Lower leg skin (tissue), 4 donors: ENCODE results near the gene MYO5A. TPM values are rescaled to one million over a fixed set of nuclear protein-coding genes. Genes with fewer than 3 reads are reported as not detected.

Experiments used
- DNase-seq, 2 donors: peaks; one replicate each; pipeline ENCODE4 v3.0.0-alpha.2; 2019; ENCODE audit warnings: low spot score in 2 of 2
- H3K4me3 ChIP-seq: fragments of 200-600 bp; sonication (generic); 2 replicates; pipeline ENCODE4 v1.5.1; 2017; ENCODE audit warnings: mild to moderate bottlenecking, low read depth; ENCODE audit not compliant: poor library complexity, severe bottlenecking
- POLR2A ChIP-seq, 2 donors: fragments of 450-650 bp; IDR thresholded peaks; one replicate each; pipeline ENCODE4 v1.6.1; 2016 to 2017; ENCODE audit warnings: antibody characterized with exemption in 2 of 2, mild to moderate bottlenecking in 1 of 2, moderate library complexity in 1 of 2
- WGBS, 2 donors: methylation state at CpG; one replicate each; pipeline ENCODE4 v1.1.5; 2018; 5-methylcytosine and 5-hydroxymethylcytosine counted together
- intact Hi-C: fragments of 100-400 bp; cut with DNase I; formaldehyde crosslinking; loops from one replicate; pipeline ENCODE4 v1.15.0; 2023; ENCODE audit warnings: low total_unique reads
- total RNA-seq, 4 donors: library from RNA; depleted of rRNA; stranded (reverse); fragments of >200 nt; gene quantifications; one replicate each; pipeline ENCODE4 v1.1.0, GENCODE V29; 2016
- TF ChIP-seq, protein P1 (sequence below), 3 donors: fragments of 450-650 bp; IDR thresholded peaks; one replicate each; pipeline ENCODE4 v1.5.1; 2016; ENCODE audit warnings: antibody characterized with exemption in 3 of 3, mild to moderate bottlenecking in 3 of 3, moderate library complexity in 2 of 3

MYO5A gene
- total RNA-seq, 4 donors from 2014 or later: 28.0 to 45.1 (median 37.8) TPM

DNA sequence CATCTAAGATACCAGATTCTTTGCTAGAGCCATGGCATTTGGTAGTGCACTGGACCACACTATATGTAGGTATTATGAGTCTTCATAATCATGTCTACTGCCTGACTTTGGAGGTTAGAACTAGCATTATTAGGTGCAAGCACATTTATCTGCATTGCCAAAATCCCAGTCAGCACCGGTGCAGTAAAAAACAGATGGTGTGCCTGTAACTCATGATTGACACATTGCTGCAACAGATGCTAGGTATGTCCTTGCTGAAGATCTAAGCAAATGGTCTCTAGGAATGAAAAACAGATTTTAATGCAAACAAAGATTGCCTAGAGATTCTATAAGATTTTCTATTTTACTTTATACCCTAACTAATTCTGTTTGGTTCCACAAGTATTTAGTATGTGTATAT, 47.7 kb downstream of the MYO5A start:
- WGBS, 2 donors: 59 to 68% methylated on average over 1 of the region's 1 CpG
- no peak overlapping the region for H3K4me3 ChIP-seq
- no peak for TF ChIP-seq POLR2A (IDR thresholded peaks at IDR 0.05)
- TF ChIP-seq, protein P1, sequence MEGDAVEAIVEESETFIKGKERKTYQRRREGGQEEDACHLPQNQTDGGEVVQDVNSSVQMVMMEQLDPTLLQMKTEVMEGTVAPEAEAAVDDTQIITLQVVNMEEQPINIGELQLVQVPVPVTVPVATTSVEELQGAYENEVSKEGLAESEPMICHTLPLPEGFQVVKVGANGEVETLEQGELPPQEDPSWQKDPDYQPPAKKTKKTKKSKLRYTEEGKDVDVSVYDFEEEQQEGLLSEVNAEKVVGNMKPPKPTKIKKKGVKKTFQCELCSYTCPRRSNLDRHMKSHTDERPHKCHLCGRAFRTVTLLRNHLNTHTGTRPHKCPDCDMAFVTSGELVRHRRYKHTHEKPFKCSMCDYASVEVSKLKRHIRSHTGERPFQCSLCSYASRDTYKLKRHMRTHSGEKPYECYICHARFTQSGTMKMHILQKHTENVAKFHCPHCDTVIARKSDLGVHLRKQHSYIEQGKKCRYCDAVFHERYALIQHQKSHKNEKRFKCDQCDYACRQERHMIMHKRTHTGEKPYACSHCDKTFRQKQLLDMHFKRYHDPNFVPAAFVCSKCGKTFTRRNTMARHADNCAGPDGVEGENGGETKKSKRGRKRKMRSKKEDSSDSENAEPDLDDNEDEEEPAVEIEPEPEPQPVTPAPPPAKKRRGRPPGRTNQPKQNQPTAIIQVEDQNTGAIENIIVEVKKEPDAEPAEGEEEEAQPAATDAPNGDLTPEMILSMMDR (IDR thresholded peaks at IDR 0.05): no peak
- intact Hi-C loops: no loop called here
- DNase-seq: no peak

DNA sequence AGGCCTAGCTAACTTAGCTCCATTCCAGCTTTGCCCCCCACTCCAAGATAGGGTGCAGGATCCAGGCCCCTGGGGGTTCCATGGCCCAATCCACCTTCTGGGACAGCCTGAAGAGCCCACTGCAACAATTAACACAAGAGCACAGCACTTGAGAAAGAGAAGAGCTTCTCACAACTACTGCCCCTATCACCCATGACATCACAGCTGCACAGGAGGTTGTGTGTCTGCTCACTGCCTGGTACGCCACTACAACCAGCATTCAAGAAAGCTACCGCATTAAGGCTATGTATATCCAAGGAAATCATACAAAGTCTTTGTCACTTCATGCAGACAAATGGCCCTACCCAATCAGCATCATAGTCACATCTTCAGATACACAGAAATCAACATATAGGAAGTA, 62.0 kb downstream of the MYO5A start:
- no peak for DNase-seq
- no peak overlapping the region for H3K4me3 ChIP-seq
- intact Hi-C loops: no loop called here
- 93 to 94% methylated on average over 2 of the region's 2 CpGs for WGBS, 2 donors
- TF ChIP-seq, protein P1 (IDR thresholded peaks at IDR 0.05): no peak
- TF ChIP-seq POLR2A (IDR thresholded peaks at IDR 0.05): no peak

DNA sequence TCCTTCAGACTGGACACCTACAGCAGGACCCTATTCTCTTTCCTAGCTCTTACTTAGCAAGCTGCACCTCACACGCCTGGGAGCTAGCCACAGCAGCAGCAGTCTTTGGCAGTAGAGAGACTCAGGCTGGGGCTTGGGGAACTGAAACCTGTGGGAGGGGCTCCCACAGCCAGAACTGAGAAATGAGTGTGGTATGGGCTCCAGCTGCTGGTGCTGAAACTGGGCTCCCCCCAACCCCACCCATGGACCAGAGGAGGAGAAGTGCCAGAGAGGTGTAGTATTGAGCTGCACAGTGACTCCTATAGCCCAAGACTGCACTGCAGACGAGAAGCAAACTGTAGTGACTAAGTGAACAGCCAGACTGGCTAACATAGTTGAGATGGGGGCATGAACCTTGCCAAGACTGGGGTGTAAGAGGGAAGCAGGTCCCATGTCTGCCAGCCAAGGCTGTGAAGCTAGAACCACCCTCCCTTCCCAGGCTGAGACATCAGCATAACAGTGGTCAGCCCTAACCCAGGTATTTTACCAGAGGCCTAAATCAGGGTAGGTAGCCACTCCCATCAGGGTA, 62.5 kb downstream of the MYO5A start:
- peak in 1 of 2 donors; percentile 45 for DNase-seq
- no peak overlapping the region for H3K4me3 ChIP-seq
- TF ChIP-seq POLR2A (IDR thresholded peaks at IDR 0.05): no peak
- TF ChIP-seq, protein P1 (IDR thresholded peaks at IDR 0.05): no peak
- intact Hi-C loops: no loop called here
- WGBS, 2 donors: 69 to 77% methylated on average over 2 of the region's 2 CpGs

DNA sequence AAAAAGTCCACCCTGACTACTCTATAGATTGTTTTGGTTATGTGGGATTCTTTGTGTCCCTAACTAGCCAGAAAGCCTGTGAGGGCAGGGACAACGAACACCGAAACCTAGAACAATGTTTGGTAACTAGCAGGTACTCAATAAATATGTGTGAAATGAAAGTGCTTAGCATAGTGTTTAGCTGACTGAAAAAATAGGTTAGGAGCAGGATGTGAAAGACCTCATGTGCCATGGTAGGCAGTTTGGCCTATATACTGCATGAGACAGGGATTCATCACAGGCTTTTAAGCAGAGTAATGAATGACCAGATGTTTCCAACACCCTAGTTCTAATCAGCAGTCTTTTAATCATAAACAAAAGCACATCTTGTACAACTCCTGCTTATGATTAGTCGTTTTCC, 64.2 kb downstream of the MYO5A start:
- WGBS, 2 donors: 71 to 79% methylated on average over 3 of the region's 3 CpGs
- H3K4me3 ChIP-seq: no peak overlapping the region
- no peak for TF ChIP-seq POLR2A (IDR thresholded peaks at IDR 0.05)
- TF ChIP-seq, protein P1 (IDR thresholded peaks at IDR 0.05): no peak
- intact Hi-C loops: no loop called here
- no peak for DNase-seq

DNA sequence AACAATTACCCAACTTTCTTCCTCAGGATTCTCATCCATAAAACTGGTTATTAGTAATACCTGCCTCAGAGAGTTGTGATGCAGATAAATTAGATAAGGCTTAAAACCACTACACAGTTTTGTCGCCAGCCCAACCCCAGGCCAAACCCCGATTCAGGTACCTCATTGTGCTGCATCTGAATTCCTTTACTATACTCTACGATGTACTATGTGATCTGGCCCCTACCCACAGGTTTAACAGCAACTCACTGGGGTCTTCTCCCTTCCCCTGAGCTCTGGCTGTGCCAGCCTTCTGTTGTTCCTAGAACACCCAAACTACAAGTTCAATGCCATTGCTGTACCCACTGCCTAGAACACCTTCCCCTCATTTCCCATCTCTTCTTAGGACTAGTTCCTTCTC, 64.6 kb downstream of the MYO5A start:
- 82 to 90% methylated on average over 3 of the region's 3 CpGs for WGBS, 2 donors
- no peak for DNase-seq
- no peak for TF ChIP-seq POLR2A (IDR thresholded peaks at IDR 0.05)
- TF ChIP-seq, protein P1 (IDR thresholded peaks at IDR 0.05): no peak
- no peak overlapping the region for H3K4me3 ChIP-seq
- intact Hi-C loops: no loop called here

DNA sequence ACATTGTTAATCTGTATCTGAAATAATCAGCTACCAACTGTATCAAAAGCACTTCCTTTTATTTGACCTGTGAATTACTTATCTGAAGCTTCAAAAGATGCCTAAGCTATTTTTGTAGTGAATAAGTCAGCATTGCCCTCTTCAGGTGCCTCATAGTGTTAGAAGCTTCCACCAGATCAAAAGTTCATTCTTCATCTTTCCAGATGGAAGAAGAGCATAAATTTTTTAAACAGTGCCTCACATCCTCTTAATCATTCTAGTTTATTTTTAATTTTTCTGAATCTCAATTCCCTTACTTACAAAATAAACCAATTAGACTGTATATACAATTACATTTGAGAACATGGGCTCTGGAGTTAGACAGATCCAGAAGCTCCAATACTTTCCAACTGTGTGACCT, 65.0 kb downstream of the MYO5A start:
- no peak overlapping the region for H3K4me3 ChIP-seq
- no peak for DNase-seq
- TF ChIP-seq, protein P1 (IDR thresholded peaks at IDR 0.05): no peak
- TF ChIP-seq POLR2A (IDR thresholded peaks at IDR 0.05): no peak
- intact Hi-C loops: no loop called here
